ENCODE data around the gene TOP2B.

The TOP2B gene

GRCh38 chr3:25572336-25572735 lies 92.4 kb downstream of the TOP2B start:
- Histone ChIP-seq H3K9me3 (ENCODE audit: control insufficient read depth, insufficient read depth, low read length) (no peaks in the 10 kb centered on the region), H3K9ac (ENCODE audit: low read depth, low read length) (no peak overlapping the region), H3K4me1 (ENCODE audit: control insufficient read depth, insufficient read depth, low read length) (0 out of 2 replicates have a peak, but pooled peaks cover 7% of the 10 kb centered on the region), H3K27me3 (ENCODE audit: control insufficient read depth, insufficient read depth, low read length) (no peaks in the 10 kb centered on the region), H3K36me3 (ENCODE audit: control insufficient read depth, insufficient read depth, low read length) (no peaks in the 10 kb centered on the region), H3K27ac (ENCODE audit: low read depth, low read length) (no peak overlapping the region), H3K4me3 (ENCODE audit: low read depth, low read length) (no peak overlapping the region)

DNA sequence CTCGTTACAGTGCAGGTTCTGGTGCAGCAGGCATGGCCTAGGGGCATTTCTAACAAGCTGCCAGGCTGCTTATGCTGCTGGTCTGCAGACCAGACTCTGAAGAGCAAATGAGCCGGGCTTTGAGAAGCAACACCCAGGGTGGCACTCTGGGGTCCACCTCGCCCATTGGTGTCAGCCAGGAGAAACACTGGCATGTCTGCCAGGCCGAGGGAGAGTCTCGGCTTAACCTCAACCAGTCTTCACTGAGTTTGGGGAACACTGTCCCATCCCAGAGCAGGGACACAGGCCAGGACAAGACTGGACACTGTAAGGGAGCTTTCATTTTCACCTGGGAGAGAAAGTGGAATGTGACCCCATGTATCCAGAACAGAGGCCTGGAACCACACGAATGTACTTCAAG lies 93.4 kb downstream of the TOP2B start:
- Histone ChIP-seq H3K4me1 (ENCODE audit: control insufficient read depth, insufficient read depth, low read length) (0 out of 2 replicates have a peak, but pooled peaks cover 7% of the 10 kb centered on the region), H3K27ac (ENCODE audit: low read depth, low read length) (no peak overlapping the region), H3K27me3 (ENCODE audit: control insufficient read depth, insufficient read depth, low read length) (no peaks in the 10 kb centered on the region), H3K4me3 (ENCODE audit: low read depth, low read length) (no peak overlapping the region), H3K36me3 (ENCODE audit: control insufficient read depth, insufficient read depth, low read length) (no peaks in the 10 kb centered on the region), H3K9ac (ENCODE audit: low read depth, low read length) (no peak overlapping the region), H3K9me3 (ENCODE audit: control insufficient read depth, insufficient read depth, low read length) (no peaks in the 10 kb centered on the region)

- no peak overlapping the region for H3K4me3 ChIP-seq (ENCODE audit: low read depth, low read length)
- H3K27me3 ChIP-seq (ENCODE audit: control insufficient read depth, insufficient read depth, low read length) = no peaks in the 10 kb centered on the region
- H3K4me1 ChIP-seq (ENCODE audit: control insufficient read depth, insufficient read depth, low read length) = 0 out of 2 replicates have a peak, but pooled peaks cover 2% of the 10 kb centered on the region
- H3K9ac ChIP-seq (ENCODE audit: low read depth, low read length) = no peak overlapping the region
- no peak overlapping the region for H3K27ac ChIP-seq (ENCODE audit: low read depth, low read length)
- no peaks in the 10 kb centered on the region for H3K36me3 ChIP-seq (ENCODE audit: control insufficient read depth, insufficient read depth, low read length)
- H3K9me3 ChIP-seq (ENCODE audit: control insufficient read depth, insufficient read depth, low read length) = no peaks in the 10 kb centered on the region
Measured at GRCh38 chr3:25568525-25569078, 96.1 kb downstream of the TOP2B start.

GRCh38 chr3:25567806-25568524 lies 96.7 kb downstream of the TOP2B start:
- Histone ChIP-seq H3K4me3 (ENCODE audit: low read depth, low read length) (no peak overlapping the region), H3K27me3 (ENCODE audit: control insufficient read depth, insufficient read depth, low read length) (no peaks in the 10 kb centered on the region), H3K9me3 (ENCODE audit: control insufficient read depth, insufficient read depth, low read length) (no peaks in the 10 kb centered on the region), H3K4me1 (ENCODE audit: control insufficient read depth, insufficient read depth, low read length) (no peaks in the 10 kb centered on the region), H3K27ac (ENCODE audit: low read depth, low read length) (no peak overlapping the region), H3K9ac (ENCODE audit: low read depth, low read length) (no peak overlapping the region), H3K36me3 (ENCODE audit: control insufficient read depth, insufficient read depth, low read length) (no peaks in the 10 kb centered on the region)

GRCh38 chr3:25567388-25567787 lies 97.3 kb downstream of the TOP2B start:
- Histone ChIP-seq H3K9me3 (ENCODE audit: control insufficient read depth, insufficient read depth, low read length) (no peaks in the 10 kb centered on the region), H3K4me1 (ENCODE audit: control insufficient read depth, insufficient read depth, low read length) (no peaks in the 10 kb centered on the region), H3K9ac (ENCODE audit: low read depth, low read length) (no peak overlapping the region), H3K4me3 (ENCODE audit: low read depth, low read length) (no peak overlapping the region), H3K36me3 (ENCODE audit: control insufficient read depth, insufficient read depth, low read length) (no peaks in the 10 kb centered on the region), H3K27me3 (ENCODE audit: control insufficient read depth, insufficient read depth, low read length) (no peaks in the 10 kb centered on the region), H3K27ac (ENCODE audit: low read depth, low read length) (no peak overlapping the region)

DNA sequence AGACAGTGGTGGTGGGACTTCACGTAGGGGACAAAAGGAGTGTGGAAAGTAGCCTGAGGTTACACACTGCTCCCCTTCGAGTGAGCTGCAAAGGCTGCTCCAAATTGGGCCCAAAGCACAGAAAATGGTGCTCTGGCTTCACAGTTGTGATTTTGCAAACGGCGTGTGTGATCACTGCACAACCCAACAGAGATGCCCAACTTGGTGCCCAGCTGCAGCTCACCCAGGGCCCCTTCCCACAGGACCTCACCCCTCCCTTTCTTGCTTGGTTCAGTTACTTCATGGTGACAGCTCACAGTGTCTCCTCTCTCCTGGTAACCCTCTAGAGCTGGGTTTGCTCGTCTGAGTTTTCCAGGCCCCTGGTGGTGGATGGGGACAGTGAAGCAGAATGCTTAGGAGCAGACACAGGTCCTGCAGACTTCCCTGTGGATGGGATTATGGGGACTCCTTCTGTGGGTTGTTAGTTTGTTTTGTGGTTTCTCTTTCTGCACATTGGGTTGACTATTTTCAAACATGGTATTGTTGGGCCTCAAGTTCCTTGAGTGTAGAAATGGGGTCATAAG lies 98.3 kb downstream of the TOP2B start:
- Histone ChIP-seq H3K9ac (ENCODE audit: low read depth, low read length) (no peak overlapping the region), H3K27ac (ENCODE audit: low read depth, low read length) (no peak overlapping the region), H3K9me3 (ENCODE audit: control insufficient read depth, insufficient read depth, low read length) (no peaks in the 10 kb centered on the region), H3K36me3 (ENCODE audit: control insufficient read depth, insufficient read depth, low read length) (no peaks in the 10 kb centered on the region), H3K4me1 (ENCODE audit: control insufficient read depth, insufficient read depth, low read length) (no peaks in the 10 kb centered on the region), H3K27me3 (ENCODE audit: control insufficient read depth, insufficient read depth, low read length) (no peaks in the 10 kb centered on the region), H3K4me3 (ENCODE audit: low read depth, low read length) (no peak overlapping the region)

DNA sequence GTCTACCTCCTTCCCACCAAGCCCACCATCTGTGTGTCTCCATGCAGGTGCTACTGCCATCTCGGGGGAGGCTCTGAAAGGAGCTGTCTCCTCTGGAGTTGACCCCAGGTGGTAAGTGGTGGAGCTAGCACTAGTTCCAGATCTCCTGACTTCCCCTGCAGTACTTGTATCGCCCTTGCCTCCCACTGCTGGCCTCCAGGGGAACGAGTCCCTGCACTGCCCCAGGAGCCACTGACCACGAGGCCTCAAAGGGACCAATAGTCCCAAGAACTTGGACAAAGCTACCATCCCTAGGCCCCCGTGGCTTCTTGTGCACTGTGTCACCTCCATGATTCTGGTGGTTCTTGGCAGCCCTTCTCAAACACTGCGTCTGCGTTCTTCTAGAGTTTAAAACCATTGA lies 98.9 kb downstream of the TOP2B start:
- Histone ChIP-seq H3K9me3 (ENCODE audit: control insufficient read depth, insufficient read depth, low read length) (no peaks in the 10 kb centered on the region), H3K9ac (ENCODE audit: low read depth, low read length) (no peak overlapping the region), H3K4me1 (ENCODE audit: control insufficient read depth, insufficient read depth, low read length) (no peaks in the 10 kb centered on the region), H3K27ac (ENCODE audit: low read depth, low read length) (no peak overlapping the region), H3K4me3 (ENCODE audit: low read depth, low read length) (no peak overlapping the region), H3K27me3 (ENCODE audit: control insufficient read depth, insufficient read depth, low read length) (no peaks in the 10 kb centered on the region), H3K36me3 (ENCODE audit: control insufficient read depth, insufficient read depth, low read length) (no peaks in the 10 kb centered on the region)

- Histone ChIP-seq H3K4me3 (ENCODE audit: low read depth, low read length) (no peak overlapping the region), H3K36me3 (ENCODE audit: control insufficient read depth, insufficient read depth, low read length) (no peaks in the 10 kb centered on the region)
Measured at GRCh38 chr3:25564075-25564474, 100.6 kb downstream of the TOP2B start.

GRCh38 chr3:25563601-25564000 lies 101.1 kb downstream of the TOP2B start:
- no peaks in the 10 kb centered on the region for H3K4me1 ChIP-seq (ENCODE audit: control insufficient read depth, insufficient read depth, low read length)
- H3K9me3 ChIP-seq (ENCODE audit: control insufficient read depth, insufficient read depth, low read length) = no peaks in the 10 kb centered on the region
- no peaks in the 10 kb centered on the region for H3K27me3 ChIP-seq (ENCODE audit: control insufficient read depth, insufficient read depth, low read length)
- no peak overlapping the region for H3K4me3 ChIP-seq (ENCODE audit: low read depth, low read length)
- H3K36me3 ChIP-seq (ENCODE audit: control insufficient read depth, insufficient read depth, low read length) = no peaks in the 10 kb centered on the region
- H3K27ac ChIP-seq (ENCODE audit: low read depth, low read length) = no peak overlapping the region
- H3K9ac ChIP-seq (ENCODE audit: low read depth, low read length) = no peak overlapping the region

More at GRCh38 chr3:25564075-25564474, 100.6 kb downstream of the TOP2B start:
- Histone ChIP-seq H3K27ac (ENCODE audit: low read depth, low read length) (no peak overlapping the region), H3K9ac (ENCODE audit: low read depth, low read length) (no peak overlapping the region), H3K4me1 (ENCODE audit: control insufficient read depth, insufficient read depth, low read length) (no peaks in the 10 kb centered on the region), H3K9me3 (ENCODE audit: control insufficient read depth, insufficient read depth, low read length) (no peaks in the 10 kb centered on the region), H3K27me3 (ENCODE audit: control insufficient read depth, insufficient read depth, low read length) (no peaks in the 10 kb centered on the region)

GRCh38 chr3:25558796-25559195 lies 105.9 kb downstream of the TOP2B start:
- H3K27ac ChIP-seq (ENCODE audit: low read depth, low read length) = no peak overlapping the region
- no peak overlapping the region for H3K9ac ChIP-seq (ENCODE audit: low read depth, low read length)
- H3K27me3 ChIP-seq (ENCODE audit: control insufficient read depth, insufficient read depth, low read length) = no peaks in the 10 kb centered on the region
- no peaks in the 10 kb centered on the region for H3K36me3 ChIP-seq (ENCODE audit: control insufficient read depth, insufficient read depth, low read length)
- no peaks in the 10 kb centered on the region for H3K9me3 ChIP-seq (ENCODE audit: control insufficient read depth, insufficient read depth, low read length)
- H3K4me3 ChIP-seq (ENCODE audit: low read depth, low read length) = no peak overlapping the region
- H3K4me1 ChIP-seq (ENCODE audit: control insufficient read depth, insufficient read depth, low read length) = no peaks in the 10 kb centered on the region

- no peak overlapping the region for H3K27ac ChIP-seq (ENCODE audit: low read depth, low read length)
- no peaks in the 10 kb centered on the region for H3K27me3 ChIP-seq (ENCODE audit: control insufficient read depth, insufficient read depth, low read length)
Measured at GRCh38 chr3:25558121-25558520, 106.6 kb downstream of the TOP2B start.

More at GRCh38 chr3:25558121-25558520, 106.6 kb downstream of the TOP2B start:
- H3K4me1 ChIP-seq (ENCODE audit: control insufficient read depth, insufficient read depth, low read length) = no peaks in the 10 kb centered on the region
- no peak overlapping the region for H3K9ac ChIP-seq (ENCODE audit: low read depth, low read length)
- H3K4me3 ChIP-seq (ENCODE audit: low read depth, low read length) = no peak overlapping the region
- H3K36me3 ChIP-seq (ENCODE audit: control insufficient read depth, insufficient read depth, low read length) = no peaks in the 10 kb centered on the region
- H3K9me3 ChIP-seq (ENCODE audit: control insufficient read depth, insufficient read depth, low read length) = no peaks in the 10 kb centered on the region

All from HUES48 (cell line).